Suprapubic skin (tissue), 4 donors: ENCODE measurements around the gene RAET1G. TPM values are rescaled to one million over a fixed set of nuclear protein-coding genes. Genes with fewer than 3 reads are reported as not detected.
"Not testable (repeated sequence)": the region's sequence is repeated elsewhere in the genome, so short reads cannot be mapped to it uniquely, and the experiment has no call there.

Source experiments
- DNase-seq, 2 donors: peaks; one replicate each; pipeline ENCODE4 v3.0.0-alpha.2; 2019; ENCODE audit warnings: low spot score in 2 of 2
- H3K27ac ChIP-seq: fragments of 200-600 bp; sonication (generic); one replicate; pipeline ENCODE4 v1.5.1; 2019
- H3K27me3 ChIP-seq: fragments of 200-600 bp; sonication (generic); one replicate; pipeline ENCODE4 v1.5.1; 2019
- H3K36me3 ChIP-seq: fragments of 200-600 bp; sonication (generic); one replicate; pipeline ENCODE4 v1.5.1; 2019
- H3K4me1 ChIP-seq: fragments of 200-600 bp; sonication (generic); one replicate; pipeline ENCODE4 v1.5.1; 2019
- H3K4me3 ChIP-seq: fragments of 200-600 bp; sonication (generic); one replicate; pipeline ENCODE4 v1.5.1; 2019; ENCODE audit warnings: mild to moderate bottlenecking
- H3K9me3 ChIP-seq: fragments of 200-600 bp; sonication (generic); one replicate; pipeline ENCODE4 v1.5.1; 2019
- EP300 ChIP-seq: sonication (generic); formaldehyde crosslinking; IDR thresholded peaks from one replicate; pipeline ENCODE4 v1.6.1; 2017; ENCODE audit warnings: antibody characterized with exemption
- POLR2A ChIP-seq, 2 donors: fragments of 450-650 bp; IDR thresholded peaks; one replicate each; pipeline ENCODE4 v1.6.1; 2017; ENCODE audit warnings: antibody characterized with exemption in 2 of 2, mild to moderate bottlenecking in 2 of 2, moderate library complexity in 2 of 2
- POLR2AphosphoS5 ChIP-seq, 3 donors: sonication (generic); formaldehyde crosslinking; IDR thresholded peaks; one replicate each; pipeline ENCODE4 v1.6.1; 2017; ENCODE audit warnings: antibody characterized with exemption in 3 of 3
- WGBS: methylation state at CpG from one replicate; pipeline ENCODE4 v1.1.5; 2018; 5-methylcytosine and 5-hydroxymethylcytosine counted together
- total RNA-seq, 4 donors: library from RNA; depleted of rRNA; stranded (reverse); fragments of >200 nt; gene quantifications; one replicate each; pipeline ENCODE4 v1.1.0, GENCODE V29; 2016
- TF ChIP-seq, protein P1 (sequence below), 2 donors: fragments of 200-600 bp in 1 of 2; fragments of 450-650 bp in 1 of 2; sonication (generic) in 1 of 2; IDR thresholded peaks; one replicate each; pipeline ENCODE4 v1.5.1; 2016 to 2019; ENCODE audit warnings: antibody characterized with exemption in 2 of 2, mild to moderate bottlenecking in 1 of 2, moderate library complexity in 1 of 2

The RAET1G gene
- total RNA-seq, 4 donors from 2014 or later = 1.9 to 5.8 (median 4.5) TPM

GRCh38 chr6:149925253-149925973 lies 2.5 kb upstream of the RAET1G start:
- peak in 1 of 2 donors; percentile 85 for DNase-seq

GRCh38 chr6:149924933-149925252 lies 2.0 kb upstream of the RAET1G start:
- H3K36me3 ChIP-seq = no peaks in the 10 kb centered on the region
- peaks cover 29% of the 10 kb centered on the region for H3K4me1 ChIP-seq
- H3K27ac ChIP-seq = no peak overlapping the region
- 70% methylated on average over 4 of the region's 4 CpGs for WGBS
- peak; percentile 52 to 71 for DNase-seq
- H3K4me3 ChIP-seq = peak overlapping the region; percentile 56
- no peaks in the 10 kb centered on the region for H3K9me3 ChIP-seq
- TF ChIP-seq, protein P1, sequence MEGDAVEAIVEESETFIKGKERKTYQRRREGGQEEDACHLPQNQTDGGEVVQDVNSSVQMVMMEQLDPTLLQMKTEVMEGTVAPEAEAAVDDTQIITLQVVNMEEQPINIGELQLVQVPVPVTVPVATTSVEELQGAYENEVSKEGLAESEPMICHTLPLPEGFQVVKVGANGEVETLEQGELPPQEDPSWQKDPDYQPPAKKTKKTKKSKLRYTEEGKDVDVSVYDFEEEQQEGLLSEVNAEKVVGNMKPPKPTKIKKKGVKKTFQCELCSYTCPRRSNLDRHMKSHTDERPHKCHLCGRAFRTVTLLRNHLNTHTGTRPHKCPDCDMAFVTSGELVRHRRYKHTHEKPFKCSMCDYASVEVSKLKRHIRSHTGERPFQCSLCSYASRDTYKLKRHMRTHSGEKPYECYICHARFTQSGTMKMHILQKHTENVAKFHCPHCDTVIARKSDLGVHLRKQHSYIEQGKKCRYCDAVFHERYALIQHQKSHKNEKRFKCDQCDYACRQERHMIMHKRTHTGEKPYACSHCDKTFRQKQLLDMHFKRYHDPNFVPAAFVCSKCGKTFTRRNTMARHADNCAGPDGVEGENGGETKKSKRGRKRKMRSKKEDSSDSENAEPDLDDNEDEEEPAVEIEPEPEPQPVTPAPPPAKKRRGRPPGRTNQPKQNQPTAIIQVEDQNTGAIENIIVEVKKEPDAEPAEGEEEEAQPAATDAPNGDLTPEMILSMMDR (IDR thresholded peaks at IDR 0.05) = no peak
- TF ChIP-seq POLR2A (IDR thresholded peaks at IDR 0.05) (no peak), EP300 (no peak), POLR2AphosphoS5 (IDR thresholded peaks at IDR 0.05) (no peak)
- H3K27me3 ChIP-seq = peaks cover 18% of the 10 kb centered on the region

More at GRCh38 chr6:149925253-149925973, 2.5 kb upstream of the RAET1G start:
- Histone ChIP-seq H3K27ac (no peak overlapping the region), H3K27me3 (peaks cover 23% of the 10 kb centered on the region), H3K4me3 (peak overlapping the region; percentile 56), H3K36me3 (no peaks in the 10 kb centered on the region), H3K4me1 (peaks cover 29% of the 10 kb centered on the region), H3K9me3 (no peaks in the 10 kb centered on the region)
- 15% methylated on average over 5 of the region's 34 CpGs for WGBS
- TF ChIP-seq, protein P1 (IDR thresholded peaks at IDR 0.05) = no peak
- TF ChIP-seq POLR2AphosphoS5 (IDR thresholded peaks at IDR 0.05) (no peak), POLR2A (IDR thresholded peaks at IDR 0.05) (no peak)

DNA sequence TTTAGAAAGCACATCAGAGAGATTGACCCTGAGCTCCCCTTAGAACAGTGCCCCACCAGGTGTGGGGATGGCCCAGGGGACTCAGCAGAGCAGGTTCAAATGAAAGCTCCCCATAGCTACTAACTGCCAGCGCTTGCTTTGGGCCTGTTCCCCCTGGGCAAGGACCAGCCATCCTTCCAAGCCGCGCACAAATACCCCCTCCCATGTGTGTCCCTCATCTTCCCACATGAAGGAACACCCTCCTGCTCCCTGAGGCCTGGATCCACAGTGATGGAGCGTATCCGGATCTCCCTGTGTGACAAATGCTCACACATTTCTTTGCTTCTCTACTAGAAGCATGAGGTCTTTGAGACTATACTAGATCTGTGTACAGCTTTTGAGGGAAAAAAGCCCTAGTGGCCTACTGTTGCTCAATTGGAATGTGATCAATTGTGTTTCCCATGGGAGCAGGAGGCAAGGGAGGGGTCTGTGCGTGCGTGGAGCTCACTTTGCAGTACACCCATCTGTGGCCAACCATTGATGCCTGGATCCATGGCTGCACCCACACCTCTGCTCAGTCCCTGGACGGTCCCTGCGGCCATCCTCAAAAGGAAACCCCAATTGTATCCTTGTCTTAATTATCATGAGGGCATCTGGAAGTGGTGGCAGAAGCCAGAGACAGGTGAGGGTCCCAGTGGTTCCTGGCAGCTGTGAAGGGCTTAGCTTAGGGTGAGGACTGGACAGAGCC lies 1.4 kb upstream of the RAET1G start:
- H3K27me3 ChIP-seq = peaks cover 13% of the 10 kb centered on the region
- H3K9me3 ChIP-seq = no peaks in the 10 kb centered on the region
- TF ChIP-seq, protein P1 (IDR thresholded peaks at IDR 0.05) = no peak
- TF ChIP-seq POLR2AphosphoS5 (IDR thresholded peaks at IDR 0.05) (no peak), EP300 (no peak), POLR2A (IDR thresholded peaks at IDR 0.05) (no peak)
- 99% methylated on average over 7 of the region's 9 CpGs for WGBS
- H3K4me3 ChIP-seq = no peak overlapping the region
- H3K27ac ChIP-seq = no peak overlapping the region
- H3K36me3 ChIP-seq = no peaks in the 10 kb centered on the region
- peaks cover 29% of the 10 kb centered on the region for H3K4me1 ChIP-seq
- DNase-seq = peak; percentile 45 to 49

DNA sequence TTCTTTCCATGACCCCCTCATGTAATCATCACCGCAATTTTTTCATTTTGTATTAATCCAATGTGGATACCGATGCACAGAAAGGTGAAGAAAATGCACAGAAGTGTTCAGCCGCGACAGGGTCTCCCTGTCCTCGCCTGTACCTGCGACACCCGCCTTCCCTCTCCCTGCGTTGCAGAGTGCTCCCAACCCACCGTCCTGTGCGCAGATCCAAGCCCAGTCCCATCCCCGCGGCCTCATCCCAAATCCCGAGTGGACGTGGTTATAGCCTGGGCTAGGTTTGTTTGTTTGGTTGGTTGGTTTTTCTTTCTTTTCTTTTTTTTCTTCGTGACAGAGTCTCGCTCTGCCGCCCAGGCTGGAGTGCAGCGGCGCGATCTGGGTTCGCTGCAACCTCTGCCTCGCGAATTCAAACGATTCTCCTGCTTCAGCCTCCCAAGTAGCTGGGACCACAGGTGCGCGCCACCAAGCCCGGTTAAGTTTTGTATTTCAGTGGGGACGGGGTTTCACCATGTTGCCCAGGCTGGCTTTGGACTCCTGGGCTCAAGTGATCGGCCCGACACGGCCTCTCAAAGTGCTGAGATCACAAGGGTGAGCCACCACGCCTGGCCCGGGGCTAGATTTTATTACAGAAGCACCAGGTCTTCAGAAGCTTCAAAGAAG lies 536 bp upstream of the RAET1G start:
- 25% methylated on average over 32 of the region's 33 CpGs for WGBS
- peak in 1 of 2 donors; percentile 47 for DNase-seq
- Histone ChIP-seq H3K4me1 (peaks cover 29% of the 10 kb centered on the region), H3K27me3 (peaks cover 4% of the 10 kb centered on the region), H3K27ac (no peak overlapping the region), H3K9me3 (no peaks in the 10 kb centered on the region), H3K4me3 (peak overlapping the region; percentile 55), H3K36me3 (no peaks in the 10 kb centered on the region)
- no peak for TF ChIP-seq EP300
- TF ChIP-seq POLR2AphosphoS5 (IDR thresholded peaks at IDR 0.05) = no peak
- TF ChIP-seq, protein P1 (IDR thresholded peaks at IDR 0.05) = no peak
- TF ChIP-seq POLR2A (IDR thresholded peaks at IDR 0.05) = no peak

GRCh38 chr6:149922091-149922490 lies 830 bp downstream of the RAET1G start:
- Histone ChIP-seq H3K4me3 (peak overlapping the region; percentile 55), H3K4me1 (peaks cover 29% of the 10 kb centered on the region)
- not testable (repeated sequence) for H3K9me3 ChIP-seq, H3K27me3 ChIP-seq, H3K36me3 ChIP-seq, H3K27ac ChIP-seq
- WGBS = 63% methylated on average over 5 of the region's 5 CpGs
- peak in 1 of 2 donors; percentile 74 for DNase-seq
